ENCODE measurements around the gene SLC39A7.

DNA sequence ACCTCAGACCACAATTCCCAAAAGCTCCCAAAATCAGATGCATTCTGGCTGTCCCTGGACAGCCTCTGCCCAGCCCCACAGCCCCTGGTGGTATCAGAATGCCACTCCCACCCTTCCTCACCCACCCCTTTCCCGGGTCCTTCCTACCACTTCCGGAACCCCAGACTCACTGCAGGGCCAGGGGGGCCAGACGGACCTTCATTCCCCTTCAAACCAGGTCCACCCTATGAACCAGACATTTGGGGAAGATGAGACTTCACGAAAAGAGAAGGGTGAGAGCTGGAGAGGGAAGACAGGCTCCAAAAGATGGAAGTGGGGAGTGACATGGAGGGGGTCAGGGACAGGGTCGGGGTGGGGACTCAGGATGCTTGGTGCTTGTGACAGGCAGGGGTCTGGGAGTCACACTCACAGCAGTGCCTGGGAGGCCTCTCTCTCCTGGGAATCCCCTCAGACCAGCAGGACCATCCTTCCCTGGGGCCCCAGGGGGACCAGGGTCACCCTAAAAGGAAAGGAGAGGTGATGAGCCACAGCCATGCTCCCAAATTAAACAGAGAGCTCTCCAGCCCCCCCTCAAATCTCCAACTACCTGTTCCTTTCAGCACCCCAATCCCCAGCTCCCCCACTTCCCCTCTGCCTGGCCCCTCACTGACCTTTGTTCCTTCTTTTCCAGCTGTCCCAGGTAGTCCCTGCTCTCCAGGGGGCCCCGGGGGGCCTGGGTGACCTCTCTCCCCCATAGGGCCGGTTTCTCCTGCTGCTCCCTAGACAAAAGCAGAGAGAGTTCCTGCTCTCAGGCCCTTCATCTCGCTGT lies 28.6 kb upstream of the SLC39A7 start:
- TF ChIP-seq ETV6 (CRISPR knock-in tag; conservative IDR thresholded peaks at IDR 0.05) (no peak), ZNF24 (IDR thresholded peaks at IDR 0.05) (no peak)
- TF ChIP-seq, protein P1, sequence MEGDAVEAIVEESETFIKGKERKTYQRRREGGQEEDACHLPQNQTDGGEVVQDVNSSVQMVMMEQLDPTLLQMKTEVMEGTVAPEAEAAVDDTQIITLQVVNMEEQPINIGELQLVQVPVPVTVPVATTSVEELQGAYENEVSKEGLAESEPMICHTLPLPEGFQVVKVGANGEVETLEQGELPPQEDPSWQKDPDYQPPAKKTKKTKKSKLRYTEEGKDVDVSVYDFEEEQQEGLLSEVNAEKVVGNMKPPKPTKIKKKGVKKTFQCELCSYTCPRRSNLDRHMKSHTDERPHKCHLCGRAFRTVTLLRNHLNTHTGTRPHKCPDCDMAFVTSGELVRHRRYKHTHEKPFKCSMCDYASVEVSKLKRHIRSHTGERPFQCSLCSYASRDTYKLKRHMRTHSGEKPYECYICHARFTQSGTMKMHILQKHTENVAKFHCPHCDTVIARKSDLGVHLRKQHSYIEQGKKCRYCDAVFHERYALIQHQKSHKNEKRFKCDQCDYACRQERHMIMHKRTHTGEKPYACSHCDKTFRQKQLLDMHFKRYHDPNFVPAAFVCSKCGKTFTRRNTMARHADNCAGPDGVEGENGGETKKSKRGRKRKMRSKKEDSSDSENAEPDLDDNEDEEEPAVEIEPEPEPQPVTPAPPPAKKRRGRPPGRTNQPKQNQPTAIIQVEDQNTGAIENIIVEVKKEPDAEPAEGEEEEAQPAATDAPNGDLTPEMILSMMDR (CRISPR knock-in tag; IDR thresholded peaks at IDR 0.05) = no peak
